GM18907 (cell line): ENCODE data around the gene MID1.
A peak's percentile ranks its signal among the peaks of the same experiment; 100 is the strongest.

Experiments used
- ATAC-seq: cut with Tn5 transposase; IDR thresholded peaks from one replicate; pipeline ENCODE4 v1.9.1; 2021; ENCODE audit warnings: mild to moderate bottlenecking, moderate library complexity; ENCODE audit not compliant: unreplicated experiment

MID1 gene

GRCh38 chrX:10505726-10506125, 114.7 kb downstream of the MID1 start:
- ATAC-seq = no peak

DNA sequence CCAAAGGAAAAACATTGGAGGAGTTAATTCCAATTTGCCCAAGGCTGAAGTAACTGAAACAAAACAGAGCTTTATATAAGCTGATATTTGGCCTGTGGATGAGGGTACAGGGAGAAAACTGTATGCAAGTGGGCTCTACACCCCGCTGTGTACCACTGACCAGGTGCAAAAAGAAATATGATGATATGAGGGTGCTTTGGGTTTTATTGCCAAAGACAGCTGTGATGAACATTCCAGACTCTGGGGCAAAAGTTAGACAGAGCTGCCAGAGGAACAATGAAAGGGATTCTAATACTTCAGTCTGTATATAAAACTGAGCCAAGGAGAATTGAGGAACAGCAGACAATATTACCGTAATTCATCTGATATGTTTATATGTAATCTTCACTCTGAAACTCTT, 117.4 kb downstream of the MID1 start:
- no peak for ATAC-seq

DNA sequence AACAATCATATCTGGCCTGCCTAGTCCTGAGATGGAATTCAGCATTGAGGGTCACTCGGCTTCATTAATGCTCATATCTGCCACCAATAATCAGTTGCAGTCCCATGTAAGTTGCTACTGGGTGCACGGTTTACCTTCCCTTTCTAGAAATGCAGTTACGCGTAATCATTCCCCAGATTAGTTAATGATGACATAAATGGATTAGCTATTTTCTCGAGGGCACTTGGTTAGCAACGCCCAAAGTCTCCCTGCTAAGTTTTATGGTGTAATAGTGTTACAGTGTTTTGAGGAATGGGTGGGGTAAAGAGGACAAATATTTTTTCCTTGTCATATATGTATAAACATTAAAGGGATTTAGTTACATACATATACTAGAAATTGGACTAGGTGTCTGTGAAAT, 118.8 kb downstream of the MID1 start:
- ATAC-seq = no peak

DNA sequence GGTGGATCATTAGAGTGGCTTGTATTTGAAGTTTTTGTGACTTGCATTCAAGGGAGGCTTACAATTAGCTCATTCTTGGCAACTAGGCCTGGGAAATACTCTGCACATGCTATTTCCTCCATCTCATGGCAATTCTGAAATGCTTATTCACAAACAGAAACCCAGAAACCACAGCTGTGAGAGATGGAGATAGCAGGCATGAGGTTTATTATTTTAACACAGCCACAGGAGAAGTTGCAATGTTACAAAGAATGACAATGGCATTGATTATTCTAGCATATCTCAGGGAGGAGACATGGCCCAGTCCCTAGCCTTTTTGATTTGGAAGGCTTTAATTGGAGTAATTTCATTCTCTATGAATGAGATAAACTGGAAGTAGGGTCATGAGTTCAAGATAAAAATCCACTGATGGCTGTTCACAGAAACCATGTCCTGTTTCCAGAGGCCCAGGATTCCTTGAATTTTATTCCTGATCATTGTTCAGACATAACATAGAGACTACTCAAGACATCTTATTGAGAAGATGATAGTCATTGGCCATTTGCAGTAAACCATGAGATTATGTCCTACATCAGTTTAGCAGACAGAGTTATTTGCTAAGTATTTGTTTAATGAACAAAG, 123.9 kb downstream of the MID1 start:
- no peak for ATAC-seq

GRCh38 chrX:10495677-10496076, 124.7 kb downstream of the MID1 start:
- no peak for ATAC-seq

DNA sequence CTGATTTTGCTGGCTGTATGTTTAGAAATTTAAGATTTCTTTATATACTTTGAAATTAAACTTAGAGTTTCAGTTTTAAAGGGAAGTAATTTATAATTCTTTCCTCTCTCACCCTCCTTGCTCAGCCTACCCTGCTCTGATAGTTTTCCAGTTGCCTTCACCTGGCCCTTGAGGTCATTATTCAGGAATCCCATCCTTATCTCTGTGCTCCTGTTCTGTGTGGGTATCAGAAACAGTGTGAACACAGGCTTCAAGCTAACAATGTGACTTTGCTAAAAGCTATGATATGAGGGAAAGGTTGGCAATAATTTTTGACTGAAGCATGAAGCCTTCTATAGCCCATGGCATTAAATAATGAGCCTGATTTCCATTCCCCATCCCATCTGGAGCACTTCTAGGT, 128.1 kb downstream of the MID1 start:
- ATAC-seq = no peak

DNA sequence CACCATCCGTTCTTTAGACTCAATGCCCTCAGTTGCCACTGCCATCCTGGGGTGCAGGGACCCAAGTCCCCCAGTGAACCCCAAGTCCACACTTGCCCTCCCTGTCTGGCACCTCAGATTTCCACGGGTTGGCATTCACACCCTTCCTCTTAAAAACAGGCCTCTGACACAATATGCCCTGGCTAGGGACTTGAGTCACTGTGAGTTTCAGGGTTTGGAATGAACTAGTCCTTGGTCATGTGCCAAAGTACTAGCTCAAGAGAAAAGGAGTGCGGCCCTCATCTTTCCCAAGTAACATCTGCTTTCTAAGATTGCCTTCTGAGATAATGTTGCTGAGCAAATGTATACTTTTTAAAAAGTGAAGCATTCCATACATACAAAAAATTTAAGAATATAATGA, 134.0 kb downstream of the MID1 start:
- no peak for ATAC-seq

DNA sequence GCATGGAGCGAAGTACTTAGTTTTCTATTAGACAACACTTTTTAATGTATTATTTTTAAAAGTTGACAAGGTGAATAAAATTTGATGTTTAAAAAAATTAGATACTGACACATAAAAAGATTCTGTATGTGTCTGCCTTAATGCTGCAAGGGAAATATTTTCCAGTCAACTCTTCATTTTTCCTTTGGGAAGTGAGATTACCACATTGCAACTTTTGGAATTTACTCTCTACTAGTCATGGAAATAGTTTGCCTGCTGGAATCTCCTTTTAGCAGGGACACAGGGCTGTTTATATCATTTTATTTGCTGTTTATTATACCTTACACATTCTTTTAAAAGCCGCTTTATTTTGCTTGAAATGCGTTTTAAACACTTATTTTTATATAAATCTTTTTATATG, 135.1 kb downstream of the MID1 start:
- ATAC-seq = no peak

GRCh38 chrX:10484683-10485247, 135.6 kb downstream of the MID1 start:
- ATAC-seq = no peak

DNA sequence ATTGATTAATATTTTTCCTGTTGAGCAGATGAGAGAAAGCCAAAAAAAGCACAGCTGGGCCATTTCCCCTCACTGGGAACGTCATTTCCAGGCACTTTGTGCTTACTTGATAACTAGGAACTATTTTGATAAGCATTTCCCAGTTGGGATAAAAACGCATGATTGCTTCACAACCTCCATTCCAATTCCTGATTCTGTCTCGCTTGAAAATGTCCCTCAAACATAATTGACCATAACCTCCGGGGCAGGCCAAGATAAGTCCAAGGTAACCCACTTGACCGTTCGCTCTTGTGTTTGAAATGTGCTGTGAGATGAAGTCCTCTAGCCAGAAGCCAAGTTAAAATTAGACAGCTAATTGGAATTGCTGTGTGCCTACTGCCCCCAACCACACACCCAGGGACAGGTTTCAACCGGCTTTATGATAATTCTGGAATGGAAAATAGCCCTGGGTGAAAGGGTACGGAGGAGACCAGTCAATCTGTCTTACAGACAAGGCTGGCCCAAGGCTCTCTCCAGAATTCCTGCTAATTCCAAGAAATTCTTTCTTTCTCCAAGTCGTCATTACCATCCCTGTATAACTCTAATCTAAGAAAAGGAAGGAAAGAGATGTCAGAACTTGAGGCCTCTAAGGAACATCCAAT, 137.1 kb downstream of the MID1 start:
- ATAC-seq = no peak

GRCh38 chrX:10482708-10483107, 137.7 kb downstream of the MID1 start:
- no peak for ATAC-seq

DNA sequence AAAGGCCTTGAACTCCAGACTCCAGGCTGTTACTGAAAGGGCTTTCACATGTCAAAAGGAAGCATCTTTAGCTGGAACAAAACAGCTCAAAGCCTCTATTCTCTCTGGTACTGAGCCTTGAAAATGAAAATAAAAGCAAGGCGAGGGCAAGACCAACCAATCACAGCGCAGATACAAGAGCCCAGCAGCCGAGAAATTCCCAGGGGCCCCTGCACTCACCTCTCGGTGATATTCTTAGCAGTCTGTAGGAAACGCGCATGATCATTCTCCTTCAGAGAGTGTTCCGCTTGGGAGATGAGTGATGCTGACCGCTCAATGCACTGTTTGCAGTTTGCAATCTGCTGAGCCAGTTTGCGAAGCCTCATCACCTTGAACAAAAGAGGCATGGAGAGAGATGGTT, 138.1 kb downstream of the MID1 start:
- peak; percentile 81 for ATAC-seq

DNA sequence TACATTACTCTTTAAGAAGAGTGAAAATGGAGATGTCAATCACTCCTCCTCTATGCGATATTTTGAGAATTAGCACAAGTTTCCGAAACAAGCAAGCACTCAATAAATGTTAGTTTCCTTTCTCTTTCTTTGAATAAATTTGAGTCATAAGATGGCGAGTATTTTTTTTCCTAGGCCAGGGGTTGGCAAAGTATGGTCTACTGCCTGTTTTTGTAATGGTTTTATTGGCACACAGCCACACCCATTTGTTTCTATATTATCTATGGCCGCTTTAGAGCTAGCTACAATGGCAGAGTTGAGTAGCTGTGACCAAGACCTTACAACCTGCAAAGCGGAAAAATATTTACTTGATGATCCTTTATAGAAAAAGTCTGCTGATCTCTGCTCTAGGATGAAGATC, 139.5 kb downstream of the MID1 start:
- ATAC-seq = no peak

GRCh38 chrX:10479508-10479907, 140.9 kb downstream of the MID1 start:
- ATAC-seq = no peak

DNA sequence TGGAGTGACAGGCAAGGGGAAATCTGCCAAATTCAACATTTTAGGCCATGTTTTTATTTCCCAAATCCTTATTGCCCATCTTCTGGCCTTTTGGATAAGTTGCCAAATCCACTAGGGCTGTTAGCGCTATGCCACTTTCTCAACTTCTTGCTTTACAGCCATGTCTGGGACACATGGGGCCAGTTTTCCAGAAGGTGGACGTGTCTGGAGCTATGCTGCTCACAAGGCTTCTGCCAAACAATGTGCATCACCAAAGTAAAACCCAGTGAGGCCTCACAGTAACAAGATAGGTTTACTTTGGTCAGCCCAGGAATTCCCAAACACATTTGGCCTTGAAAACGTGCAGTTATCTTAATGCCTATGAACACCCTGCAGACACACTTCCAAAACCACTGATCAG, 142.9 kb downstream of the MID1 start:
- no peak for ATAC-seq

- no peak for ATAC-seq
These were observed 145.3 kb downstream of the MID1 start for GRCh38 chrX:10474913-10475568.

DNA sequence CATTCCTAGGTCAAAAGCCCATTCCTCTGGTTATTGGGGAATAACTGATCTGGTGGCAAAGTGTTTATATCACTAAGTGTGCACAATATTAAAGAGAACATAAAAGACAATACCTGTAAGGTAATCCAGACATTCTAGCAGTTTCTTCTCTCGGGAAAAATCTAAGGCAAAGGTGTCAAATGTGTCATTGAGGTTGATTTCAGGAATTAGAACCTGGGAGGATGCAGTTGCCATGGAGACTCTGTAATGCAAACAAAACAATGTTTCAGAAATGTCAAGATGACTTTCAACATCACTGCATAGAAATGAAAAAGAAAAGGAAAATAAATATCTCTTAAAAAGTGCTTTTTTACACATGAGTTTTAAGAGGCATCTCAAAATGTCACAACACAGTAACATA, 145.9 kb downstream of the MID1 start:
- ATAC-seq = no peak

DNA sequence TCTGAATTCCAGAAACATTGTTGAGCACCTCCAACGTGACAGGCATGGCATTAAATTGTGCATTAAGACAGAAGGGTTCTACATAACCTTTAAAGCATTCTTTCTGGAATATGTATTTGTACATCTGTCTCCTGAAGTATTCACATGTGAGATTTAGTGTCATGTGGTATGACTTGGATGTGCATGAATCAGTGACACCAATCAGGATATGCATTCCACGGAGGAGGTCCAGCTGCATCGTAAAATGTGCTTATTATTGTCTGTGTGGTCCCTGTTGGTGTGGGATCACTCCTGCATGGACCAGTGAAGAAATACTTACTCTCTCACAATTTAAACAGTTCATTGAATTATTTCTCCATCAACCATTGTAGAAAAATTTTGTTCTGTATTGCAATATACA, 149.0 kb downstream of the MID1 start:
- ATAC-seq = no peak

GRCh38 chrX:10470009-10470408, 150.4 kb downstream of the MID1 start:
- no peak for ATAC-seq

DNA sequence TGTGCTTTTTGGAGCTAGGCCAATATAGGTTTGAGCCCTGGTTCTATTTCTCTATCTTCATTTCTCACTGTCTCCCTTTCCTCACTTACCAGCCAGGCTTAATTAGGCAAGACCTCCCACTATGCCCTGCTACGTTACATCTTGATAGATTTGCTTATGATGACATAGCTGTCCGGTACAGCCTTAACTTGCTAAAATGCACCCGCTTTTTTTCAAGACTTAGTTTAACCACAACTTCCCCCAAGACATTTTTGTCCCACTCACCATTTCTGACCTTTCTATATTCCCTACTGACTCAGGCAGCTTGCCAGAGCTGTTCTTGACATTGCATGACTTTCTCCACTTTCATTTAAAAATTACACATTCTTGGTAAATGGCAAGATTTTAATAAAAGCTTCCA, 152.6 kb downstream of the MID1 start:
- no peak for ATAC-seq

DNA sequence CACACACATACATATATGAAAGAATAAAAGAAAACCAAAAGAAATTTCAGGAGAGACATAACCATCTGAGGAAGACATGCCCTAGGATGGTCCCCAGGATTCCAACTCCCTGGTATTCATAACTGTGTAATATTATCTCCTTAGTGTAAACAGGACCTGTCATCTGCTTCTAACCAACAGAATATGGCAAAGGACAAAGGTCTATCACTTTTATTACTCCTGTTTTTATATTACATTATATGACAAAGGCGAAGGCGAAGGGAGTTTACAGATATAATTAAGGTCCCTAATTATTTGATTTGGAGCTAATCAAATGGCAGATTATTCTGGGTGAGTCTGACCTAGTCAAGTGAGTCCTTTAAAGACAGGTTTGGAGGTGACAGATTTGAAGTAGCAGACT, 155.1 kb downstream of the MID1 start:
- no peak for ATAC-seq

GRCh38 chrX:10457092-10457491, 163.3 kb downstream of the MID1 start:
- no peak for ATAC-seq
